Parathyroid adenoma (tissue), 2 donors: ENCODE results near the gene F7.

Experiments used
- H2AFZ ChIP-seq: fragments of 300-600 bp; sonication (generic); one replicate; pipeline ENCODE4 v1.7.0; 2017; ENCODE audit warnings: antibody characterized with exemption, mild to moderate bottlenecking
- H3K27ac ChIP-seq: fragments of 300-600 bp; sonication (generic); one replicate; pipeline ENCODE4 v1.7.0; 2017
- H3K27me3 ChIP-seq: fragments of 300-600 bp; sonication (generic); one replicate; pipeline ENCODE4 v1.7.0; 2017; ENCODE audit warnings: low read length; ENCODE audit not compliant: control insufficient read depth, insufficient read depth
- H3K36me3 ChIP-seq: fragments of 300-600 bp; sonication (generic); one replicate; pipeline ENCODE4 v1.7.0; 2017; ENCODE audit warnings: low read length; ENCODE audit not compliant: control insufficient read depth, insufficient read depth
- H3K4me1 ChIP-seq: fragments of 300-600 bp; sonication (generic); one replicate; pipeline ENCODE4 v1.7.0; 2017; ENCODE audit warnings: control low read depth
- H3K4me2 ChIP-seq: fragments of 300-600 bp; sonication (generic); one replicate; pipeline ENCODE4 v1.7.0; 2017; ENCODE audit warnings: low read length
- H3K4me3 ChIP-seq: fragments of 300-600 bp; sonication (generic); one replicate; pipeline ENCODE4 v1.7.0; 2017; ENCODE audit warnings: low read depth, low read length
- H3K79me2 ChIP-seq: fragments of 300-600 bp; sonication (generic); one replicate; pipeline ENCODE4 v1.7.0; 2017; ENCODE audit warnings: control low read depth
- H3K9ac ChIP-seq: fragments of 300-600 bp; sonication (generic); one replicate; pipeline ENCODE4 v1.7.0; 2017; ENCODE audit warnings: mild to moderate bottlenecking
- H3K9me3 ChIP-seq: fragments of 300-600 bp; sonication (generic); one replicate; pipeline ENCODE4 v1.7.0; 2017; ENCODE audit warnings: low read length; ENCODE audit not compliant: control insufficient read depth
- TF ChIP-seq, protein P1 (sequence below): fragments of 300-600 bp; sonication (generic); IDR thresholded peaks from one replicate; pipeline ENCODE4 v1.7.0; 2017; ENCODE audit warnings: antibody characterized with exemption, mild to moderate bottlenecking
- donor health status: primary hyperparathyroidism.

F7 gene

GRCh38 chr13:113061796-113062425, 43.7 kb upstream of the F7 start:
- TF ChIP-seq, protein P1, sequence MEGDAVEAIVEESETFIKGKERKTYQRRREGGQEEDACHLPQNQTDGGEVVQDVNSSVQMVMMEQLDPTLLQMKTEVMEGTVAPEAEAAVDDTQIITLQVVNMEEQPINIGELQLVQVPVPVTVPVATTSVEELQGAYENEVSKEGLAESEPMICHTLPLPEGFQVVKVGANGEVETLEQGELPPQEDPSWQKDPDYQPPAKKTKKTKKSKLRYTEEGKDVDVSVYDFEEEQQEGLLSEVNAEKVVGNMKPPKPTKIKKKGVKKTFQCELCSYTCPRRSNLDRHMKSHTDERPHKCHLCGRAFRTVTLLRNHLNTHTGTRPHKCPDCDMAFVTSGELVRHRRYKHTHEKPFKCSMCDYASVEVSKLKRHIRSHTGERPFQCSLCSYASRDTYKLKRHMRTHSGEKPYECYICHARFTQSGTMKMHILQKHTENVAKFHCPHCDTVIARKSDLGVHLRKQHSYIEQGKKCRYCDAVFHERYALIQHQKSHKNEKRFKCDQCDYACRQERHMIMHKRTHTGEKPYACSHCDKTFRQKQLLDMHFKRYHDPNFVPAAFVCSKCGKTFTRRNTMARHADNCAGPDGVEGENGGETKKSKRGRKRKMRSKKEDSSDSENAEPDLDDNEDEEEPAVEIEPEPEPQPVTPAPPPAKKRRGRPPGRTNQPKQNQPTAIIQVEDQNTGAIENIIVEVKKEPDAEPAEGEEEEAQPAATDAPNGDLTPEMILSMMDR, result no peak
- H3K27me3 ChIP-seq, result no peaks in the 10 kb centered on the region
- no peak overlapping the region for H3K27ac ChIP-seq
- H3K4me3 ChIP-seq, result no peak overlapping the region
- H2AFZ ChIP-seq, result no peak overlapping the region
- H3K9ac ChIP-seq, result no peak overlapping the region
- H3K36me3 ChIP-seq, result no peaks in the 10 kb centered on the region
- no peaks in the 10 kb centered on the region for H3K9me3 ChIP-seq
- H3K4me2 ChIP-seq, result no peak overlapping the region
- no peaks in the 10 kb centered on the region for H3K4me1 ChIP-seq
- no peaks in the 10 kb centered on the region for H3K79me2 ChIP-seq

- TF ChIP-seq, protein P1, result no peak
- no peaks in the 10 kb centered on the region for H3K4me1 ChIP-seq
- no peaks in the 10 kb centered on the region for H3K79me2 ChIP-seq
- no peak overlapping the region for H3K27ac ChIP-seq
- no peaks in the 10 kb centered on the region for H3K27me3 ChIP-seq
- no peak overlapping the region for H3K4me2 ChIP-seq
- H3K9me3 ChIP-seq, result no peaks in the 10 kb centered on the region
- H3K36me3 ChIP-seq, result no peaks in the 10 kb centered on the region
- no peak overlapping the region for H3K4me3 ChIP-seq
- H3K9ac ChIP-seq, result no peak overlapping the region
- no peak overlapping the region for H2AFZ ChIP-seq
These were observed 42.9 kb upstream of the F7 start for GRCh38 chr13:113062691-113063090.

- no peaks in the 10 kb centered on the region for H3K79me2 ChIP-seq
- H3K4me3 ChIP-seq, result no peak overlapping the region
- TF ChIP-seq, protein P1, result no peak
- no peak overlapping the region for H3K9ac ChIP-seq
- H3K27me3 ChIP-seq, result no peaks in the 10 kb centered on the region
- no peak overlapping the region for H2AFZ ChIP-seq
- H3K4me1 ChIP-seq, result no peaks in the 10 kb centered on the region
- no peaks in the 10 kb centered on the region for H3K9me3 ChIP-seq
- H3K36me3 ChIP-seq, result no peaks in the 10 kb centered on the region
- H3K27ac ChIP-seq, result no peak overlapping the region
- H3K4me2 ChIP-seq, result no peak overlapping the region
These were observed 42.5 kb upstream of the F7 start for GRCh38 chr13:113063091-113063491.

DNA sequence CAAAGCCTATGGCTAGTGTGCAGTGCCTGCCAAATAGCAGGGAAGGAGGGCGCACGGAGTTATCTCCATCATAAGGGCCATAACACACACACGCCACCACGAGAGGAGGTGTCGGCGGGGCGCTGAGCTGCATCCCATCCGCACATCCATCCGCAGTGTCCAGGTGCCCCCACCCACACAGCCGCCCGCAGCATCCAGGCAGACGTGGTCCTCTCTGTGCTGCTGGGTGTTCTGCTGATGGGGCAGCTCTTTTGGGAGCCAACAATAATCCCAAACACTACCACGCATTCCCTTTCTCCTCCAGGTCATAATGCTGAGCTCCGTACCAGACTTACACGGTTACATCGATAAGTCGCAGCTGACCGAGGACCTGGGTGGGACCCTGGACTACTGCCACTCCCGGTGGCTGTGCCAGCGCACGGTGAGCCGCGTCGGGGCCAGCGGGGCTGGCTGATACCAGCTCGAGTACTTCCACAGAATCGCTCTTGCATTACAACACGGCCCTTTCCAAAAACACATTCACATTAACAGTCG, 41.5 kb upstream of the F7 start:
- H3K27ac ChIP-seq, result no peak overlapping the region
- TF ChIP-seq, protein P1, result no peak
- no peaks in the 10 kb centered on the region for H3K79me2 ChIP-seq
- H3K4me2 ChIP-seq, result no peak overlapping the region
- H3K9ac ChIP-seq, result no peak overlapping the region
- H2AFZ ChIP-seq, result no peak overlapping the region
- no peaks in the 10 kb centered on the region for H3K9me3 ChIP-seq
- H3K27me3 ChIP-seq, result no peaks in the 10 kb centered on the region
- H3K4me1 ChIP-seq, result no peaks in the 10 kb centered on the region
- no peaks in the 10 kb centered on the region for H3K36me3 ChIP-seq
- H3K4me3 ChIP-seq, result no peak overlapping the region
